Nephron progenitor cell (in vitro differentiated cells): ENCODE measurements around the gene RPL4.

ENCODE experiments used
- DNase-seq: peaks from one replicate; pipeline ENCODE4 v3.0.0; 2021
- H3K27ac Mint-ChIP-seq: 2 replicates; pipeline ENCODE4 v1.8.0; 2021; ENCODE audit warnings: mild to moderate bottlenecking, moderate library complexity, mixed read lengths
- H3K27me3 Mint-ChIP-seq: 2 replicates; pipeline ENCODE4 v1.8.0; 2021; ENCODE audit warnings: mild to moderate bottlenecking, low read depth, mixed read lengths; ENCODE audit not compliant: poor library complexity
- H3K36me3 Mint-ChIP-seq: 2 replicates; pipeline ENCODE4 v1.8.0; 2021; ENCODE audit warnings: low read depth, mixed read lengths
- H3K4me1 Mint-ChIP-seq: 2 replicates; pipeline ENCODE4 v1.8.0; 2021; ENCODE audit warnings: mixed read lengths
- H3K4me3 Mint-ChIP-seq: 2 replicates; pipeline ENCODE4 v1.8.0; 2021; ENCODE audit warnings: mild to moderate bottlenecking, moderate library complexity, mixed read lengths
- H3K9me3 Mint-ChIP-seq: 2 replicates; pipeline ENCODE4 v1.8.0; 2021; ENCODE audit warnings: mild to moderate bottlenecking, moderate library complexity, mixed read lengths
- TF ChIP-seq, protein P1 (sequence below): fragments of 200-600 bp; sonication (generic); IDR thresholded peaks from 2 replicates; pipeline ENCODE4 v1.5.0; 2021; ENCODE audit warnings: antibody characterized with exemption

The RPL4 gene

DNA sequence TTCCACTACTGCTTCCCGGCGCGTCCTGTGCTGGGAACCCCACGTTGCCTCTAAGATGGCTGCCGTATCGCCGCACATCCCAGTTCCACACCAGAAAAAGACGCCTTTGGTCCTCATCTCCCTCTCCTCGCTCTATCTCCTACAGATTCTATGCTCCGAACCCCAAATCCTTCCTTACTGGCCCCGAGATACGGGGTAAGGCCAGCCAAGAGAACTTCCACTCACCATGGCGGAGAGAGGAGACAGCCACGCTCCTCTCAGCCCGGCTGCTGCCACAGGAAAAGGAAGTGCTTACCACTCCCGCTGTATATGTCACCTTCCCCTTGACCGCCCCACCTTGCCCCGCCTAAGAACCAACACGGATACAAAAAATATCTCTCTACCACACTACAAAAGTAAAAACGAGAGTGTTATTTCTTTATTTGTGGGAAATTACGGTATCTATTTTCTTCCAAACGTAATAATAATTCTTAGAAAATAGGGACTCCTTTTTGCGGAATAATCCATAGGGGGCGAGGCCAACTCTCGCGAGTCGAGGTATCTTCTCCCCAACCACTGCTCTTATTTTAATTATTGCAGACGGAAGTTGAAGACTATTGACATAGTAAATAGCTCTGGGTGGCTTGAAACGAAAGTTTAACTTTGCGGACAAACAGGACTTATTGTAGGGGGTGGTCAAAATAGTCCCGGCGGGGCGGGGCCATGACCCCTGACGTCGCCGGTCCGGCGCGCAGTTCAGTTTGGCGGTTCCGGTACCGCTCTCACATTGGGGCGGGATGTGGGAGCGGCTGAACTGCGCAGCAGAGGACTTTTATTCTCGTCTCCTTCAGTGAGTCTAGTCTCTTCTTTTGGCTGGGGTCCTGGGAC is at the start of gene RPL4, which contains the start of gene ZWILCH:
Gene RPL4 (minus strand): TSS at position 293 of the 867 bp plus-strand sequence. CDS start 65 bp downstream, at position 228.
Gene ZWILCH (plus strand): TSS at position 764 of the 867 bp plus-strand sequence. CDS start 13 bp downstream, at position 777.
- peaks cover 4% of the 10 kb centered on the region for H3K27me3 Mint-ChIP-seq
- TF ChIP-seq, protein P1, sequence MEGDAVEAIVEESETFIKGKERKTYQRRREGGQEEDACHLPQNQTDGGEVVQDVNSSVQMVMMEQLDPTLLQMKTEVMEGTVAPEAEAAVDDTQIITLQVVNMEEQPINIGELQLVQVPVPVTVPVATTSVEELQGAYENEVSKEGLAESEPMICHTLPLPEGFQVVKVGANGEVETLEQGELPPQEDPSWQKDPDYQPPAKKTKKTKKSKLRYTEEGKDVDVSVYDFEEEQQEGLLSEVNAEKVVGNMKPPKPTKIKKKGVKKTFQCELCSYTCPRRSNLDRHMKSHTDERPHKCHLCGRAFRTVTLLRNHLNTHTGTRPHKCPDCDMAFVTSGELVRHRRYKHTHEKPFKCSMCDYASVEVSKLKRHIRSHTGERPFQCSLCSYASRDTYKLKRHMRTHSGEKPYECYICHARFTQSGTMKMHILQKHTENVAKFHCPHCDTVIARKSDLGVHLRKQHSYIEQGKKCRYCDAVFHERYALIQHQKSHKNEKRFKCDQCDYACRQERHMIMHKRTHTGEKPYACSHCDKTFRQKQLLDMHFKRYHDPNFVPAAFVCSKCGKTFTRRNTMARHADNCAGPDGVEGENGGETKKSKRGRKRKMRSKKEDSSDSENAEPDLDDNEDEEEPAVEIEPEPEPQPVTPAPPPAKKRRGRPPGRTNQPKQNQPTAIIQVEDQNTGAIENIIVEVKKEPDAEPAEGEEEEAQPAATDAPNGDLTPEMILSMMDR, result no peak
- DNase-seq, result peak; percentile 61

DNA sequence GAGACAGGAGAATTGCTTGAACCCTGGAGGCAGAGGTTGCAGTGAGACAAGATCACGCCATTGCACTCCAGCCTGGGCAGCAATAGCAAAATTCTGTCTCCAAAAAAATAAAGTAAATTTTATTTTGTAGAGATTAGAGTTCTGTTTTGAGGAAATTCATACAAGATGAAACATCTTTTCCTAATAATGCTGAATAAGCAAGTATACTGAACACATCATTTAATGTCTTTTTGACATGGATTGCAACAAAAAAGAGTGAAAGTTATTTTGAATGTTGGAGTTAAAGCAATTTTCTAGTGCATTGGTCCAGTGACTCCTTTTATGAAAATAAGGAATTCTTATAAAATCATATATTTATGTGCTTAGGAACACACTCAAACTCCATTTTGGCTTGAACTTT is 40.6 kb upstream of the RPL4 start:
- Mint-ChIP-seq H3K4me3 (no peak overlapping the region), H3K27ac (no peak overlapping the region), H3K36me3 (peaks cover 53% of the 10 kb centered on the region), H3K9me3 (peaks cover 5% of the 10 kb centered on the region), H3K4me1 (no peaks in the 10 kb centered on the region), H3K27me3 (no peaks in the 10 kb centered on the region)
- no peak for DNase-seq
- TF ChIP-seq, protein P1, result no peak

More for the DNA sequence above, at the start of gene RPL4, which contains the start of gene ZWILCH:
- H3K36me3 Mint-ChIP-seq, result peaks cover 54% of the 10 kb centered on the region
- H3K4me1 Mint-ChIP-seq, result peaks cover 45% of the 10 kb centered on the region
- peak within 1 kb of the TSS; percentile 99 for H3K4me3 Mint-ChIP-seq
- H3K27ac Mint-ChIP-seq, result peak within 1 kb of the TSS; percentile 98
- H3K9me3 Mint-ChIP-seq, result no peaks in the 10 kb centered on the region

GRCh38 chr15:66542896-66543295 is 38.2 kb upstream of the RPL4 start:
- H3K27ac Mint-ChIP-seq, result no peak overlapping the region
- H3K4me1 Mint-ChIP-seq, result no peaks in the 10 kb centered on the region
- TF ChIP-seq, protein P1, result no peak
- H3K9me3 Mint-ChIP-seq, result peaks cover 5% of the 10 kb centered on the region
- peaks cover 55% of the 10 kb centered on the region for H3K36me3 Mint-ChIP-seq
- H3K4me3 Mint-ChIP-seq, result no peak overlapping the region
- DNase-seq, result no peak
- no peaks in the 10 kb centered on the region for H3K27me3 Mint-ChIP-seq

GRCh38 chr15:66535056-66535455 is 30.4 kb upstream of the RPL4 start:
- no peak overlapping the region for H3K4me3 Mint-ChIP-seq
- DNase-seq, result no peak
- H3K9me3 Mint-ChIP-seq, result no peaks in the 10 kb centered on the region
- peaks cover 23% of the 10 kb centered on the region for H3K36me3 Mint-ChIP-seq
- no peaks in the 10 kb centered on the region for H3K4me1 Mint-ChIP-seq
- H3K27me3 Mint-ChIP-seq, result no peaks in the 10 kb centered on the region
- TF ChIP-seq, protein P1, result no peak
- H3K27ac Mint-ChIP-seq, result no peak overlapping the region

- Mint-ChIP-seq H3K27ac (no peak overlapping the region), H3K36me3 (peaks cover 16% of the 10 kb centered on the region), H3K27me3 (no peaks in the 10 kb centered on the region), H3K4me1 (no peaks in the 10 kb centered on the region), H3K9me3 (no peaks in the 10 kb centered on the region), H3K4me3 (no peak overlapping the region)
- TF ChIP-seq, protein P1, result no peak
- DNase-seq, result no peak
These were observed 20.2 kb upstream of the RPL4 start for GRCh38 chr15:66524838-66525237.
